Heart right ventricle (tissue), 16 donors: Measurements from ENCODE around the gene CNTFR. TPM values are rescaled to one million over a fixed set of nuclear protein-coding genes. Genes with fewer than 3 reads are reported as not detected.

Experiments
- ATAC-seq, 8 donors: fragments of 200-7000 bp; cut with Tn5 transposase; one replicate each; pipeline ENCODE4 v1.9.1; 2020; ENCODE audit warnings: mild to moderate bottlenecking in 8 of 8, moderate library complexity in 8 of 8, moderate number of reproducible peaks in 1 of 8
- DNase-seq, 2 donors: peaks; one replicate each; pipeline ENCODE4 v3.0.0-alpha.2; 2020
- H3K27ac ChIP-seq, 10 donors: fragments of 200-600 bp; sonication (generic) in 2 of 10; one replicate each; pipeline versions ENCODE4 v1.5.0 to v1.8.0; 2020 to 2022; ENCODE audit warnings: mild to moderate bottlenecking in 3 of 10
- H3K27me3 ChIP-seq, 7 donors: fragments of 200-600 bp; one replicate each; pipeline ENCODE4 v1.8.0; 2021 to 2022; ENCODE audit warnings: mild to moderate bottlenecking in 2 of 7
- H3K36me3 ChIP-seq, 9 donors: fragments of 200-600 bp; sonication (generic) in 1 of 9; one replicate each; pipeline versions ENCODE4 v1.5.0 to v1.8.0; 2020 to 2022; ENCODE audit warnings: mild to moderate bottlenecking in 2 of 9
- H3K4me1 ChIP-seq, 9 donors: fragments of 200-600 bp; sonication (generic) in 1 of 9; one replicate each; pipeline versions ENCODE4 v1.5.0 to v1.8.0; 2020 to 2022; ENCODE audit warnings: mild to moderate bottlenecking in 4 of 9
- H3K4me3 ChIP-seq, 10 donors: fragments of 200-600 bp; sonication (generic) in 2 of 10; one replicate each; pipeline versions ENCODE4 v1.5.0 to v1.8.0; 2020 to 2022; ENCODE audit warnings: mild to moderate bottlenecking in 7 of 10, moderate library complexity in 2 of 10
- H3K9me3 ChIP-seq, 11 donors: fragments of 200-600 bp in 10 of 11; sonication (generic) in 2 of 11; one replicate each; pipeline versions ENCODE4 v1.5.0 to v1.8.0; 2013 to 2022; ENCODE audit warnings: mild to moderate bottlenecking in 2 of 11, control low read depth in 1 of 11, moderate library complexity in 1 of 11
- WGBS, 2 donors: extraction: QIAGEN DNeasy Blood & Tissue Kit; methylation state at CpG; one replicate each; pipeline ENCODE4 v1.1.7; 2013; ENCODE audit warnings: inconsistent platforms in 1 of 2; 5-methylcytosine and 5-hydroxymethylcytosine counted together
- intact Hi-C, 10 donors: fragments of 100-400 bp; cut with DNase I; formaldehyde crosslinking; loops; one replicate each; pipeline versions ENCODE4 v1.11.1 to v1.14.2; 2022
- polyA plus RNA-seq, 2 donors: library from polyadenylated mRNA; stranded (reverse); fragments of 200-250 nt; gene quantifications; one replicate each; pipeline ENCODE4 v1.2.3, GENCODE V29; 2013
- total RNA-seq, 10 donors: library from RNA; stranded (reverse); fragmentation: NEBNext Ultra II Directional in 3 of 10; extraction: Animal tissue kit (Norgen Biotek cat#: 25700) in 3 of 10; gene quantifications; one replicate each; pipeline versions ENCODE4 v1.2.1 to v1.2.4, GENCODE V29; 2021 to 2023
- TF ChIP-seq, protein P1 (sequence below), 9 donors: fragments of 200-600 bp; sonication (generic) in 2 of 9; IDR thresholded peaks; one replicate each; pipeline versions ENCODE4 v1.5.0 to v1.8.0; 2021 to 2022; ENCODE audit warnings: antibody characterized with exemption in 9 of 9, mild to moderate bottlenecking in 5 of 9, moderate library complexity in 1 of 9
- donor health status: Arrhythmogenic right ventricular cardiomyopathy.
- donor health status: ischemic (EF 13 %, LVEDD 7.1; RV severe dilation, severe dysfunction).
- donor health status: healthy with polysubstance abuse.
- donor health status: DM: no; HTN: yes; CAD: no.
- donor health status: DM: no; HTN: no; CAD: no.
- donor health status: ischemic (EF 25% LVEDD 6.9; RV normal size, moderate dysfunction).
- donor health status: ischemic (EF 25% LVEDD 5.7; RV mildly dilated, moderate dysfunction).
- donor health status: healthy.
- donor health status: DM: yes; HTN: yes; CAD: no.
- donor health status: Ischemic cardiomyopathy.
- donor health status: ischemic (EF 35%, LVEDD 5.7; RV mildly dilated, moderate dysfunction).
- donor health status: nonischemic (EF 11% LVEDD 7.7; RV severe dilation, severe dysfunction).
- donor health status: DM: yes; HTN: yes; CAD: no.
- donor health status: PGD.
- donor health status: ischemic (EF 29% LVEDD 5.4; RV normal size, mild dysfunction).
- donor health status: nonischemic (EF 23%, LVEDD 6.1; RV moderate dilation, normal function).

CNTFR gene
- total and polyA plus RNA-seq, 12 donors = 0.76 to 6.2 (median 2.9) TPM

DNA sequence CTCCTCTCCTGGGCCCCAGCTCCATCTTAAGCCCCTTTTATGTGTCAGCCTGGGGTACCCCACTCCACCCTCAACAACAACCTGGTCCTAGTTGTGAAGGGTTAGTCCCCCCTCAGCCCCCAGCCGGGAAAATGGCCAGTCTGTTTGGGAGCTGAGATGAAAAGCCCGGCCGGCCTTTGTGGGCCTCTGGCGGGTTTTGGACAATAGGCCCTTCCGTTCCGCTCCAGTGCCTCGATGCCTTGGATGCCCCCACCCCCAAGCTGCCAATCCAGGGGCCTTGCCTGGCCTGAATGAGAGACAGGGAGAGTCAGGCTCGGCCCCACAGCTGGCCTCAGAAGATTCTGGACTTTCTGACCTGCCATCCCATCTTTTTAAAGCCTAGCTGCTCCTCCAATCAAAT, 9.2 kb downstream of the CNTFR start:
- Histone ChIP-seq H3K27me3 (peaks cover 7 to 78% (median 52%) of the 10 kb centered on the region in 7 donors), H3K27ac (no peak overlapping the region), H3K4me1 (peaks cover 3 to 20% (median 12%) of the 10 kb centered on the region in 9 donors), H3K36me3 (no peaks in the 10 kb centered on the region), H3K4me3 (no peak overlapping the region), H3K9me3 (no peaks in the 10 kb centered on the region)
- 69 to 75% methylated on average over 8 of the region's 8 CpGs for WGBS, 2 donors
- ATAC-seq (no peak), DNase-seq (no peak)
- TF ChIP-seq, protein P1, sequence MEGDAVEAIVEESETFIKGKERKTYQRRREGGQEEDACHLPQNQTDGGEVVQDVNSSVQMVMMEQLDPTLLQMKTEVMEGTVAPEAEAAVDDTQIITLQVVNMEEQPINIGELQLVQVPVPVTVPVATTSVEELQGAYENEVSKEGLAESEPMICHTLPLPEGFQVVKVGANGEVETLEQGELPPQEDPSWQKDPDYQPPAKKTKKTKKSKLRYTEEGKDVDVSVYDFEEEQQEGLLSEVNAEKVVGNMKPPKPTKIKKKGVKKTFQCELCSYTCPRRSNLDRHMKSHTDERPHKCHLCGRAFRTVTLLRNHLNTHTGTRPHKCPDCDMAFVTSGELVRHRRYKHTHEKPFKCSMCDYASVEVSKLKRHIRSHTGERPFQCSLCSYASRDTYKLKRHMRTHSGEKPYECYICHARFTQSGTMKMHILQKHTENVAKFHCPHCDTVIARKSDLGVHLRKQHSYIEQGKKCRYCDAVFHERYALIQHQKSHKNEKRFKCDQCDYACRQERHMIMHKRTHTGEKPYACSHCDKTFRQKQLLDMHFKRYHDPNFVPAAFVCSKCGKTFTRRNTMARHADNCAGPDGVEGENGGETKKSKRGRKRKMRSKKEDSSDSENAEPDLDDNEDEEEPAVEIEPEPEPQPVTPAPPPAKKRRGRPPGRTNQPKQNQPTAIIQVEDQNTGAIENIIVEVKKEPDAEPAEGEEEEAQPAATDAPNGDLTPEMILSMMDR (IDR thresholded peaks at IDR 0.05) = no peak
- intact Hi-C loops = no loop called here

DNA sequence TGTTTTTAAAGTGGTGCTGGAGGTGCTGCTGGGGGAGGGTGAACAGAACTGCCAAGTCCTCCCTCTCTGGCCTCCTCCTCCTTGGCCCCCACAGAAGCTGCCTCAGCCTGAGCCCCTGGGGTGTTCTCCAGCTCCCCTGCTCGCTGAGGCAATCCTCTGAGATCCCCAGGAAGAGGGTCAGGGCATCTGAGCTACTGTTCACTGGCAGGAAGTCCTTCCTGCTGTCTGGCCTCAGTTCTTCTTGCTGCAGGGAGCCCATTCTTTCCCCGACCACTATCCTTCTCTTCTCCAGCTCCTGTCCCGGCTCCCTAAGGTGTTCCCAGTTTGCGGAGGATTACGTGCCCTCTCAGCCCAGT, 9.7 kb downstream of the CNTFR start:
- Histone ChIP-seq H3K9me3 (no peaks in the 10 kb centered on the region), H3K4me1 (peaks cover 3 to 20% (median 12%) of the 10 kb centered on the region in 9 donors), H3K27me3 (peaks cover 7 to 73% (median 46%) of the 10 kb centered on the region in 7 donors), H3K36me3 (no peaks in the 10 kb centered on the region), H3K27ac (no peak overlapping the region), H3K4me3 (no peak overlapping the region)
- 80 to 83% methylated on average over 5 of the region's 5 CpGs for WGBS, 2 donors
- intact Hi-C loops = no loop called here
- TF ChIP-seq, protein P1 (IDR thresholded peaks at IDR 0.05) = no peak
- DNase-seq (no peak), ATAC-seq (no peak)

DNA sequence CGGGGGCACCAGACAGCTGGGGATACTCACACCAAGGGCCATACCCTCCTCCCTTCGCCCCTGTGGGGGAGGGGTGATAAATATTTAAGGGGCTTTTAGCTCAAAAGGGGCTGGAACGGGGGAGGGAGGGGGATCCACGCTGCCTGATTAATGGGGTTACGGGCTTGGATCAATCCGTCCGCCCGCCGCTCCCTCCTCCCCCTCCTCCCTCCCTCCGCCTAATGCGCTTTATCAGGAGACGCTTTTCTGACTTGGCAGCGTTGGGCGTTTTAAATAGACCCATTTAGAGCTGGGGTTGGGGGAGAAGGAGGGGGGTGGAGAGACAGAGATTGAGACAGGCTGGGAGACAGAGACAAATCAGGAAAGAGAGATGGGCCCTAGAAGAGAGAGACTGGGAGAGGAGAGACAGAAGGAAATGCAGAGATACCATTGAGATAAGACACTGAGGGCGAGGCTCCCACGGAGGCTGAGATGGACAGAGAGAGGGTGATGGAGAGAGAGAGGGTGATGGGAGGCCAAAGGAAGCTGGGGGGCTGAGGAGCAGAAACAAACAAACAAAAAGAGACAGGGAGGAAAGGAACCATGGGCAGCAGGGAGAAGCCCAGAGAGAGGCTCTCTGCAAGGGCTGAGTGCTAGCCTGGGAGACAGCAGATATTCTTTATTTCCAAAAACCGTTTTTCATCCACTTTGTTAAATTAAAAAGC, 10.3 kb downstream of the CNTFR start:
- H3K4me3 ChIP-seq = no peak overlapping the region
- H3K27me3 ChIP-seq = peaks cover 7 to 68% (median 46%) of the 10 kb centered on the region in 7 donors
- H3K36me3 ChIP-seq = no peaks in the 10 kb centered on the region
- intact Hi-C loops = no loop called here
- H3K4me1 ChIP-seq = peaks cover 3 to 20% (median 12%) of the 10 kb centered on the region in 9 donors
- WGBS, 2 donors = 11 to 14% methylated on average over 15 to 17 of the region's 17 CpGs
- no peak overlapping the region for H3K27ac ChIP-seq
- TF ChIP-seq, protein P1 (IDR thresholded peaks at IDR 0.05) = no peak
- no peak for DNase-seq
- ATAC-seq = peak in 7 of 8 donors; percentile 44 to 80 (median 58)
- H3K9me3 ChIP-seq = no peaks in the 10 kb centered on the region

DNA sequence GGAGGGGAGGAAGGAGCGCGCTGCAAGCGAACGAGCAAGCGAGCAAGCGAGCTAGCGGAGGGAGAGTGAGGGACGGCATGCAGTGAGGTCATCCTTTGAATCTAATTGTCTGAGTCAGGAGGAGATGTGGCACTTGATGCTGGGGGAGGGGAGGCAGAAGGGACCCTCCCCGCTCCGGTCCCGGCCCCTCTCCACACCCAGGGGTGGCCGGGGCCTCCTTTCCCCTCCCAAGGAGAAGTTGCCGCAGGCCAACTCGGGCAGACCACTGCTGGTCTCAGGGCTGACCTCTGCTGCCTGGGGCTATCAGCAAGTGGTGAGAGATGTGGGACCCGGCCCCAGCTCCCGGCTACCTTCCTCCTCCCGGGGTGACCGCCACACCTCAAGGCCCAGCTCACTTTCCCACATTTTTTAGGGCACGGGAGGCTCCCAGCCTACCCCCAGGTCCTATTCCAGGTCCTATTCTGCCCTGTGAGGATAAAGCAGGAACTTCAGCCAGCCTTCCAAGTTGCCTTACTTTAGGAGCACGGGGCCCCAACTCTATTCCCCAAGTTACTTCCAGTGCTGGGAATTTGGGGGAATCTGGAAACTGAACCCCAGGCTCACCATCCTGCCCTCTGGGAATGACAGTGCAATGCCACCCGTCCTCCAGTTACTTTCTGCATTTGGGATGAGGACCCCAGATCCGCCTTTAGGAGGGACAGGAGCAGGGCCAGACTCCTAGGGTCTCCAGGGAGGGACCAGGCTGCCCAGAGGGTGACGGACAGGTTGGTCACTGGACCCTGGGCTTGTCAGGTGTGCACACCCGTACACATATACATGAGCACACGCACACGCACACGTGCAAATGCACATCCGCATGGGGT, 11.1 kb downstream of the CNTFR start:
- peaks cover 7 to 68% (median 40%) of the 10 kb centered on the region in 7 donors for H3K27me3 ChIP-seq
- DNase-seq = no peak

More for the DNA sequence above, 11.1 kb downstream of the CNTFR start:
- peaks cover 3 to 20% (median 12%) of the 10 kb centered on the region in 9 donors for H3K4me1 ChIP-seq
- no peaks in the 10 kb centered on the region for H3K36me3 ChIP-seq
- intact Hi-C loops = no loop called here
- WGBS, 2 donors = 27% methylated on average over 28 of the region's 28 CpGs
- H3K27ac ChIP-seq = no peak overlapping the region
- no peaks in the 10 kb centered on the region for H3K9me3 ChIP-seq
- TF ChIP-seq, protein P1 (IDR thresholded peaks at IDR 0.05) = no peak
- ATAC-seq = peak; percentile 10 to 76 (median 50)
- H3K4me3 ChIP-seq = peak overlapping the region in 8 of 10 donors; percentile 15 to 43 (median 30)
